Activated CD8-positive, alpha-beta T cell treated with anti-CD3 and anti-CD28 coated beads for 36 hours (primary cell): Measurements from ENCODE around the gene FAM81A. TPM values are rescaled to one million over a fixed set of nuclear protein-coding genes. Genes with fewer than 3 reads are reported as not detected.

Experiments used
- ATAC-seq: fragments of 200-7000 bp; cut with Tn5 transposase; one replicate; pipeline ENCODE4 v1.10.0; 2021; ENCODE audit warnings: mild to moderate bottlenecking, moderate library complexity
- CTCF ChIA-PET: fragments of 350-600 bp; sonication (Branson Sonifier 250); formaldehyde crosslinking; loops from one replicate; lab custom pipeline; 2021; ENCODE audit warnings: antibody characterized with exemption; lab: Charles Lee
- POLR2A ChIA-PET: fragments of 350-600 bp; sonication (Branson Sonifier 250); formaldehyde crosslinking; loops from one replicate; lab custom pipeline; 2021; ENCODE audit warnings: antibody characterized with exemption; lab: Charles Lee
- DNase-seq: peaks from one replicate; pipeline ENCODE4 v3.0.0-alpha.2; 2020
- H3K27ac Mint-ChIP-seq: one replicate; pipeline ENCODE4 v1.8.0; 2021; ENCODE audit warnings: mild to moderate bottlenecking, mixed read lengths
- H3K27me3 Mint-ChIP-seq: one replicate; pipeline ENCODE4 v1.8.0; 2021; ENCODE audit warnings: mixed read lengths
- H3K36me3 Mint-ChIP-seq: one replicate; pipeline ENCODE4 v1.8.0; 2021; ENCODE audit warnings: low read depth, mixed read lengths
- H3K4me1 Mint-ChIP-seq: one replicate; pipeline ENCODE4 v1.8.0; 2021; ENCODE audit warnings: low read depth, mixed read lengths
- H3K4me3 Mint-ChIP-seq: one replicate; pipeline ENCODE4 v1.8.0; 2021; ENCODE audit warnings: mild to moderate bottlenecking, moderate library complexity, mixed read lengths
- H3K9me3 Mint-ChIP-seq: one replicate; pipeline ENCODE4 v1.8.0; 2021; ENCODE audit warnings: mixed read lengths
- CTCF ChIP-seq: fragments of 200-600 bp; IDR thresholded peaks from one replicate; pipeline ENCODE4 v1.8.0; 2022; ENCODE audit warnings: antibody characterized with exemption, mild to moderate bottlenecking
- intact Hi-C: fragments of 100-400 bp; cut with micrococcal nuclease; formaldehyde crosslinking; loops from one replicate; pipeline ENCODE4 v1.10.0; 2022
- total RNA-seq, 2 experiments: library from RNA; stranded (reverse); gene quantifications; one replicate each; pipeline ENCODE4 v1.2.3, GENCODE V29; 2021

Gene FAM81A
- total RNA-seq, 2 experiments from 2014 or later, result 1.2 to 1.5 TPM

DNA sequence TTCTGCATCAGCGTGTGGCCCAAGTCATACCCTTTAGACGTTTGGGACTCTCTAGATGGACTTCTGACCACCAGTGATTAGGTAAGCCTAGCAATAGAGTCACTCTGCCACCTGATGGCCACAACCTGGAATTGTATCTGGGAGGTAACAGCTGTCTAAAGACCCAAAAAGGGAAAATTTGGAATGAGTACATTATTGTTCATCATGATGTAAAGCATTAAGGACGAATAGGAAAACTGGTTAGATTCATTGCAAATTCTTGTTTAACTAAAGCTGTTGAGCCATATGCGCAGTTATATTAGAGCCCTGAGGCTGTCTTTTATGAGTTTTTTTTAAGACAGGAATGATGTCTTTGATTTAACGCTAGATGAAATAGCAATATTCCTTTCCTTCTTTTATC lies 63.6 kb downstream of the FAM81A start:
- no peaks in the 10 kb centered on the region for H3K27me3 Mint-ChIP-seq
- H3K27ac Mint-ChIP-seq, result no peak overlapping the region
- H3K4me3 Mint-ChIP-seq, result no peak overlapping the region
- peak; percentile 64 for TF ChIP-seq CTCF
- H3K36me3 Mint-ChIP-seq, result no peaks in the 10 kb centered on the region
- CTCF ChIA-PET, result interaction anchor here (0.7 to 2.4 kb wide), 10 partner anchors 8 to 545 kb away, joined by 3 to 10 read pairs (median 4); partner anchors contain the start of gene FAM81A
- peak; percentile 34 for ATAC-seq
- no peaks in the 10 kb centered on the region for H3K4me1 Mint-ChIP-seq
- no peaks in the 10 kb centered on the region for H3K9me3 Mint-ChIP-seq
- POLR2A ChIA-PET, result no interaction called here
- peak; percentile 44 for DNase-seq
- intact Hi-C loops, result no loop called here

DNA sequence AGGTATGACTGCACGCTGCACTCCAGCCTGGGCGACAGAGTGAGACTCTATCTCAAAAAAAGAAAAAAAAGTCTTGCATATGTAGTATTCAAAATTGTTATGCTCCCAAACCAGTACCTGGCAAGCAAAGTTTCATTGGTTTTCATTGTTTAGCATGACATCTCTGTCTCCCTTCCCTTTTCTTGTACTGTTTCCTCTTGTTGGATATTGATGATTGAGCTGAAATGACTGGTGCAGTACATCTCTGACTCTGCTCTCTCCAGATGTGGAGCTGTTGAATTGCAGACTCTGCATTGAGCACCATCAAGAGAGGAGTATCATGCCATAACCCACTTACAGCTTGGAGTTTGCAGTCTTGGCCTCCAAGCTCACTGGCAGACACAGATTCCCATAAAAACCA lies 77.2 kb downstream of the FAM81A start:
- no peaks in the 10 kb centered on the region for H3K4me1 Mint-ChIP-seq
- H3K27me3 Mint-ChIP-seq, result peaks cover 2% of the 10 kb centered on the region
- CTCF ChIA-PET, result interaction anchor here (1.2 to 6.4 kb wide), 3 partner anchors 14 to 559 kb away, joined by 3 to 38 read pairs (median 7); no protein-coding TSS in a partner anchor
- no peaks in the 10 kb centered on the region for H3K9me3 Mint-ChIP-seq
- ATAC-seq (no peak), DNase-seq (no peak)
- intact Hi-C loops, result no loop called here
- TF ChIP-seq CTCF, result no peak
- H3K36me3 Mint-ChIP-seq, result no peaks in the 10 kb centered on the region
- no peak overlapping the region for H3K4me3 Mint-ChIP-seq
- POLR2A ChIA-PET, result interaction anchor here (0.8 kb wide), 1 partner anchor 9 kb away, joined by 4 read pairs; no protein-coding TSS in a partner anchor
- H3K27ac Mint-ChIP-seq, result no peak overlapping the region

- CTCF ChIA-PET, result interaction anchor here (1.6 to 6.4 kb wide), 3 partner anchors 12 to 24 kb away, joined by 9 to 38 read pairs (median 16); no protein-coding TSS in a partner anchor
- Mint-ChIP-seq H3K27me3 (peaks cover 2% of the 10 kb centered on the region), H3K36me3 (no peaks in the 10 kb centered on the region), H3K4me3 (no peak overlapping the region), H3K9me3 (no peaks in the 10 kb centered on the region), H3K4me1 (no peaks in the 10 kb centered on the region), H3K27ac (no peak overlapping the region)
- no peak for ATAC-seq
- intact Hi-C loops, result no loop called here
- no peak for DNase-seq
- POLR2A ChIA-PET, result interaction anchor here (0.7 to 0.8 kb wide), 2 partner anchors 12 to 1453 kb away, joined by 3 to 4 read pairs; no protein-coding TSS in a partner anchor
- no peak for TF ChIP-seq CTCF
These were observed 78.9 kb downstream of the FAM81A start for GRCh38 chr15:59516655-59517461.

- peaks cover 18% of the 10 kb centered on the region for H3K4me1 Mint-ChIP-seq
- no peak overlapping the region for H3K27ac Mint-ChIP-seq
- ChIA-PET POLR2A (no interaction called here), CTCF (interaction anchor here (0.6 to 1.4 kb wide), 2 partner anchors 10 to 841 kb away, joined by 3 to 6 read pairs; no protein-coding TSS in a partner anchor)
- no peaks in the 10 kb centered on the region for H3K36me3 Mint-ChIP-seq
- no peak for TF ChIP-seq CTCF
- H3K27me3 Mint-ChIP-seq, result no peaks in the 10 kb centered on the region
- ATAC-seq (no peak), DNase-seq (no peak)
- H3K4me3 Mint-ChIP-seq, result no peak overlapping the region
- no peaks in the 10 kb centered on the region for H3K9me3 Mint-ChIP-seq
- intact Hi-C loops, result no loop called here
These were observed 81.3 kb downstream of the FAM81A start for GRCh38 chr15:59519329-59519728.

- POLR2A ChIA-PET, result interaction anchor here (0.7 kb wide), 1 partner anchor 287 kb away, joined by 3 read pairs; no protein-coding TSS in a partner anchor
- no peak overlapping the region for H3K27ac Mint-ChIP-seq
- no peak for ATAC-seq
- H3K4me3 Mint-ChIP-seq, result no peak overlapping the region
- intact Hi-C loops, result no loop called here
- no peak for DNase-seq
- TF ChIP-seq CTCF, result no peak
- no peaks in the 10 kb centered on the region for H3K9me3 Mint-ChIP-seq
- no peaks in the 10 kb centered on the region for H3K36me3 Mint-ChIP-seq
- H3K27me3 Mint-ChIP-seq, result no peaks in the 10 kb centered on the region
- CTCF ChIA-PET, result no interaction called here
- peaks cover 22% of the 10 kb centered on the region for H3K4me1 Mint-ChIP-seq
These were observed 83.5 kb downstream of the FAM81A start for GRCh38 chr15:59521443-59521842.
